G401.6 (cell line): ENCODE data around the gene SCN9A.

Experiments
- FAIRE-seq: peaks from 2 replicates; lab custom pipeline; 2012; peaks lifted over from hg19 to GRCh38; lab: Jason Lieb, UNC

SCN9A gene

GRCh38 chr2:166333801-166334200 is 41.9 kb downstream of the SCN9A start:
- FAIRE-seq: no peak

- no peak for FAIRE-seq
Measured at GRCh38 chr2:166332106-166332505, 43.6 kb downstream of the SCN9A start.

GRCh38 chr2:166331468-166331867 is 44.3 kb downstream of the SCN9A start:
- FAIRE-seq: no peak

GRCh38 chr2:166329465-166329864 is 46.3 kb downstream of the SCN9A start:
- FAIRE-seq: no peak

- no peak for FAIRE-seq
Measured at GRCh38 chr2:166328147-166328546, 47.6 kb downstream of the SCN9A start.

GRCh38 chr2:166321076-166321475 is 54.7 kb downstream of the SCN9A start:
- no peak for FAIRE-seq

GRCh38 chr2:166314022-166314759 is 61.6 kb downstream of the SCN9A start:
- FAIRE-seq: no peak

- peak; percentile 96 for FAIRE-seq
Measured at GRCh38 chr2:166312863-166313262, 62.9 kb downstream of the SCN9A start.

- FAIRE-seq: no peak
Measured at GRCh38 chr2:166307326-166307725, 68.4 kb downstream of the SCN9A start.

- FAIRE-seq: no peak
Measured at GRCh38 chr2:166304656-166305055, 71.1 kb downstream of the SCN9A start.

- FAIRE-seq: no peak
Measured at GRCh38 chr2:166302036-166302435, 73.7 kb downstream of the SCN9A start.

- no peak for FAIRE-seq
Measured at GRCh38 chr2:166297951-166298350, 77.8 kb downstream of the SCN9A start.

- no peak for FAIRE-seq
Measured at GRCh38 chr2:166293984-166294383, 81.8 kb downstream of the SCN9A start.

- no peak for FAIRE-seq
Measured at GRCh38 chr2:166285215-166285614, 90.5 kb downstream of the SCN9A start.

GRCh38 chr2:166284359-166284758 is 91.4 kb downstream of the SCN9A start:
- no peak for FAIRE-seq

GRCh38 chr2:166282154-166282553 is 93.6 kb downstream of the SCN9A start:
- FAIRE-seq: no peak

- no peak for FAIRE-seq
Measured at GRCh38 chr2:166278856-166279255, 96.9 kb downstream of the SCN9A start.

- no peak for FAIRE-seq
Measured at GRCh38 chr2:166270376-166270775, 105.4 kb downstream of the SCN9A start.

- FAIRE-seq: no peak
Measured at GRCh38 chr2:166269322-166269721, 106.4 kb downstream of the SCN9A start.

- no peak for FAIRE-seq
Measured at GRCh38 chr2:166257859-166258258, 117.9 kb downstream of the SCN9A start.

GRCh38 chr2:166256896-166257295 is 118.8 kb downstream of the SCN9A start:
- FAIRE-seq: no peak

- no peak for FAIRE-seq
Measured at GRCh38 chr2:166249318-166249717, 126.4 kb downstream of the SCN9A start.

GRCh38 chr2:166246901-166247300 is 128.8 kb downstream of the SCN9A start:
- FAIRE-seq: no peak

GRCh38 chr2:166242309-166242708 is 133.4 kb downstream of the SCN9A start:
- no peak for FAIRE-seq
